Right atrium auricular region (tissue), 2 donors: Measurements from ENCODE around the gene WDR45. TPM values are rescaled to one million over a fixed set of nuclear protein-coding genes. Genes with fewer than 3 reads are reported as not detected.

Source experiments
- DNase-seq: peaks from one replicate; pipeline ENCODE4 v3.0.0-alpha.2; 2019; ENCODE audit warnings: low spot score
- H3K27ac ChIP-seq, 2 donors: fragments of 200-600 bp; sonication (generic); 1 replicate in 1 of 2; 2 replicates in 1 of 2; pipeline ENCODE4 v1.5.1; 2016 to 2019
- H3K27me3 ChIP-seq, 2 donors: fragments of 200-600 bp; sonication (generic); one replicate each; pipeline versions ENCODE4 v1.5.1 to v1.6.0; 2017 to 2019
- H3K36me3 ChIP-seq: fragments of 200-600 bp; sonication (generic); one replicate; pipeline ENCODE4 v1.5.1; 2016
- H3K4me1 ChIP-seq, 2 donors: fragments of 200-600 bp; sonication (generic); one replicate each; pipeline versions ENCODE4 v1.5.1 to v1.6.0; 2017 to 2019
- H3K4me3 ChIP-seq, 2 donors: fragments of 200-600 bp; sonication (generic); 1 replicate in 1 of 2; 2 replicates in 1 of 2; pipeline ENCODE4 v1.5.1; 2017 to 2019; ENCODE audit warnings: mild to moderate bottlenecking in 1 of 2, moderate library complexity in 1 of 2
- H3K9me3 ChIP-seq, 2 donors: fragments of 200-600 bp; sonication (generic); one replicate each; pipeline ENCODE4 v1.5.1; 2019
- total RNA-seq, 2 donors: library from RNA; depleted of rRNA; stranded (reverse); fragments of >200 nt; gene quantifications; one replicate each; pipeline ENCODE4 v1.1.0, GENCODE V29; 2016
- TF ChIP-seq, protein P1 (sequence below), 2 donors: fragments of 200-600 bp; sonication (generic); IDR thresholded peaks; one replicate each; pipeline ENCODE4 v1.5.1; 2019; ENCODE audit warnings: antibody characterized with exemption in 2 of 2

Gene WDR45
- total RNA-seq, 2 donors from 2014 or later, result 78.3 to 117 TPM

DNA sequence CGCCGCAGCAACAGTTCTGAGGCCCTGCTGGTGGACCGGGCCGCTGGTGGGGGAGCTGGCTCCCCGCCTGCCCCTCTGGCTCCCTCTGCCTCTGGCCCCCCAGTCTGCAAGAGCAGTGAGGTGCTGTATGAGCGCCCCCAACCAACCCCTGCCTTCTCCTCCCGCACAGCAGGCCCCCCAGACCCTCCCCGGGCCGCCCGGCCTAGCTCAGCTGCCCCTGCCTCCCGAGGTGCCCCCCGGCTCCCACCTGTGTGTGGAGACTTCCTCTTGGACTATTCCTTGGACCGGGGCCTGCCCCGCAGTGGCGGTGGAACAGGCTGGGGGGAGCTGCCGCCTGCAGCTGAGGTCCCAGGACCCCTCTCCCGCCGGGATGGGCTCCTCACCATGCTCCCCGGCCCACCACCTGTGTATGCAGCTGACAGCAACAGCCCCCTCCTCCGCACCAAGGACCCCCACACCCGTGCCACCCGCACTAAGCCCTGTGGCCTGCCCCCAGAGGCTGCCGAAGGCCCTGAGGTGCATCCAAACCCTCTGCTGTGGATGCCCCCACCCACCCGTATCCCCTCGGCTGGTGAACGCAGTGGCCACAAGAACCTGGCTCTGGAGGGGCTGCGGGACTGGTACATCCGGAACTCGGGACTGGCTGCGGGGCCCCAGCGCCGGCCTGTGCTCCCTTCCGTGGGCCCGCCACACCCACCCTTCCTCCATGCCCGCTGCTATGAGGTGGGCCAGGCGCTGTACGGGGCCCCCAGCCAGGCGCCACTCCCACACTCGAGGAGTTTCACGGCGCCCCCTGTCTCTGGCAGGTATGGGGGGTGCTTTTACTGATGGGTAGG is 12.2 kb downstream of the WDR45 start:
- H3K9me3 ChIP-seq, result no peaks in the 10 kb centered on the region
- TF ChIP-seq, protein P1, sequence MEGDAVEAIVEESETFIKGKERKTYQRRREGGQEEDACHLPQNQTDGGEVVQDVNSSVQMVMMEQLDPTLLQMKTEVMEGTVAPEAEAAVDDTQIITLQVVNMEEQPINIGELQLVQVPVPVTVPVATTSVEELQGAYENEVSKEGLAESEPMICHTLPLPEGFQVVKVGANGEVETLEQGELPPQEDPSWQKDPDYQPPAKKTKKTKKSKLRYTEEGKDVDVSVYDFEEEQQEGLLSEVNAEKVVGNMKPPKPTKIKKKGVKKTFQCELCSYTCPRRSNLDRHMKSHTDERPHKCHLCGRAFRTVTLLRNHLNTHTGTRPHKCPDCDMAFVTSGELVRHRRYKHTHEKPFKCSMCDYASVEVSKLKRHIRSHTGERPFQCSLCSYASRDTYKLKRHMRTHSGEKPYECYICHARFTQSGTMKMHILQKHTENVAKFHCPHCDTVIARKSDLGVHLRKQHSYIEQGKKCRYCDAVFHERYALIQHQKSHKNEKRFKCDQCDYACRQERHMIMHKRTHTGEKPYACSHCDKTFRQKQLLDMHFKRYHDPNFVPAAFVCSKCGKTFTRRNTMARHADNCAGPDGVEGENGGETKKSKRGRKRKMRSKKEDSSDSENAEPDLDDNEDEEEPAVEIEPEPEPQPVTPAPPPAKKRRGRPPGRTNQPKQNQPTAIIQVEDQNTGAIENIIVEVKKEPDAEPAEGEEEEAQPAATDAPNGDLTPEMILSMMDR (IDR thresholded peaks at IDR 0.05), result no peak
- no peak overlapping the region for H3K4me3 ChIP-seq
- H3K4me1 ChIP-seq, result peaks cover 0 to 2% of the 10 kb centered on the region in 2 donors
- H3K36me3 ChIP-seq, result no peaks in the 10 kb centered on the region
- no peaks in the 10 kb centered on the region for H3K27me3 ChIP-seq
- H3K27ac ChIP-seq, result no peak overlapping the region
- DNase-seq, result no peak

DNA sequence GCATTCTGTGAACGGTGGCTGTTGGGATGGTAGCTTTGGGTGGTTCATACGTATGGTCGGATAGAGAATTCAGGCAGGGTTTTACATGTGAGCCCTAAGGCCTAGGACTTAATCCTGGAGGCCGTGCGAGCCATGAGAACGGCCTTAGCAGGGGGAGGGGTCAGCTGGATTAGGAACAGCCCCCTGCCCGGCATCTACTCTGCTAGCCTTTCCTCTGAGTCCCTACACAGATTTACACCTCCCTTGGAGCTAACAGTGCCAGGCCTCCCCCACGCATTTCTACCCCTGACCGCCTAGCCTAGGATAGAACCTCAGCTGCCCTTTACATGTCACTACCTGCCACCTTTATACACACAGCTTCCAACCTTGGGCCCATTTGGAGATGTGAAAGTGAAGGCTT is 13.0 kb downstream of the WDR45 start:
- Histone ChIP-seq H3K27me3 (no peaks in the 10 kb centered on the region), H3K9me3 (no peaks in the 10 kb centered on the region), H3K27ac (no peak overlapping the region), H3K4me1 (no peaks in the 10 kb centered on the region), H3K36me3 (no peaks in the 10 kb centered on the region), H3K4me3 (no peak overlapping the region)
- TF ChIP-seq, protein P1 (IDR thresholded peaks at IDR 0.05), result no peak
- no peak for DNase-seq

DNA sequence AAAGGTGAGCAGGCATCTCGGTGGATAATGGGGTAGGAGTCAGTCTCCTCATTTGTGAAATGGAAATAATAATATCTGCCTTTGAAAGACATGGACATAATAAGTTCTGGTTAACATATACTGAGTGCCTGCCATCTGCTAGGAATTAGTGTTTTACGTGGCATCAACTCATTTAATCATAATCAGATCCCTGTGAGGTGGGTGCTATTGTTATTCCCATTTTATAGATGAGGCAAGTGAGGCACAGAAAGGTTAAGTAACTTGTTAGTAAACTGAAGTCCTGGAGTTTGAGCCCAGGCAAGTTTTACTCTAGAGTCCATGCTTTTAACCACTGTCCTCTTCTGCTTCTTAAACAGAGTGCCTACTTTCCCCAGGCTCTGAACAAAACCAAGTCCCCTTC is 13.4 kb downstream of the WDR45 start:
- DNase-seq, result no peak
- Histone ChIP-seq H3K4me3 (no peak overlapping the region), H3K4me1 (no peaks in the 10 kb centered on the region), H3K27me3 (no peaks in the 10 kb centered on the region), H3K27ac (no peak overlapping the region), H3K9me3 (no peaks in the 10 kb centered on the region), H3K36me3 (no peaks in the 10 kb centered on the region)
- TF ChIP-seq, protein P1 (IDR thresholded peaks at IDR 0.05), result no peak

GRCh38 chrX:49064735-49065134 is 15.0 kb downstream of the WDR45 start:
- no peaks in the 10 kb centered on the region for H3K9me3 ChIP-seq
- H3K27me3 ChIP-seq, result no peaks in the 10 kb centered on the region
- no peaks in the 10 kb centered on the region for H3K36me3 ChIP-seq
- DNase-seq, result no peak
- H3K27ac ChIP-seq, result no peak overlapping the region
- TF ChIP-seq, protein P1 (IDR thresholded peaks at IDR 0.05), result no peak
- no peak overlapping the region for H3K4me3 ChIP-seq
- no peaks in the 10 kb centered on the region for H3K4me1 ChIP-seq

DNA sequence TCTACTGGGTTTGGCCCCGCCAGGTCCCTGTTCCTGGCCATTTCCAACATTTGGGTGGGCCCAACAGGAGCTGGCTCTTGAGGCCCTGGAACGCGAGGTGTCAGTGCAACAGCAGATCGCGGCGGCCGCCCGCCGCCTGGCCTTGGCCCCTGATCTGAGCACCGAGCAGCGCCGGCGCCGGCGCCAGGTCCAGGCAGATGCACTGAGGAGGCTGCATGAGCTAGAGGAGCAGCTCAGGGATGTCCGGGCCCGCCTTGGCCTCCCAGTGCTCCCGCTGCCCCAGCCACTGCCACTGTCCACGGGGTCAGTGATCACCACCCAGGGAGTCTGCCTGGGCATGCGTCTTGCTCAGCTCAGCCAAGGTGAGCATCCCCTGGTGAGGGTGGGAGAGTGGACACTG is 15.4 kb downstream of the WDR45 start:
- Histone ChIP-seq H3K4me1 (no peaks in the 10 kb centered on the region), H3K9me3 (no peaks in the 10 kb centered on the region), H3K27me3 (no peaks in the 10 kb centered on the region), H3K36me3 (no peaks in the 10 kb centered on the region), H3K4me3 (no peak overlapping the region), H3K27ac (no peak overlapping the region)
- DNase-seq, result no peak
- TF ChIP-seq, protein P1 (IDR thresholded peaks at IDR 0.05), result no peak

DNA sequence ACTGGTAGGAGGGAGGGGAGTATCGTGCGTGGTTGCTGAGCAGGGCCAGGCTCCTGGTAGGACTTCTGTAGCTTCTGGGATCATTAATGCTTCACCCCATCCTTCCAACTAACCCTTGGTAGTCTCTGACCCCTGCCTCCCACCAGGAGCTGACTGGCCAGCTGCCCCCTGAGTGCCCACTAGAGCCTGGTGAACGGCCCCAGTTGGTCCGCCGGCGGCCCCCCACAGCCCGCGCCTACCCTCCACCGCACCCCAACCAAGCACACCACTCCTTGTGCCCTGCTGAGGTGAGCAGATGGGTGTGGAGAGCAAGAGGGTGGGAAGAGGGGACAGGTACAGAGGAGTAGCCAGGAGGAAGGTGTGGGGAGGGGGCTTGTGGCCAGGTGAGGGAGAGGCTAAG is 16.0 kb downstream of the WDR45 start:
- H3K4me1 ChIP-seq, result no peaks in the 10 kb centered on the region
- TF ChIP-seq, protein P1 (IDR thresholded peaks at IDR 0.05), result no peak
- no peaks in the 10 kb centered on the region for H3K9me3 ChIP-seq
- H3K36me3 ChIP-seq, result no peaks in the 10 kb centered on the region
- H3K27me3 ChIP-seq, result no peaks in the 10 kb centered on the region
- H3K27ac ChIP-seq, result no peak overlapping the region
- H3K4me3 ChIP-seq, result no peak overlapping the region
- no peak for DNase-seq
